HG03469 (cell line): ENCODE data around the gene SYNGR4.
"Not testable (repeated sequence)": the region's sequence is repeated elsewhere in the genome, so short reads cannot be mapped to it uniquely, and the experiment has no call there.

Source experiments
- ATAC-seq: cut with Tn5 transposase; IDR thresholded peaks from one replicate; pipeline ENCODE4 v1.9.1; 2021; ENCODE audit warnings: mild to moderate bottlenecking, moderate library complexity, moderate number of reproducible peaks; ENCODE audit not compliant: unreplicated experiment

Gene SYNGR4

GRCh38 chr19:48363810-48364597, at the start of gene SYNGR4, which contains the start of gene TMEM143:
Gene SYNGR4, plus strand, starts transcription at chr19:48364367. Its CDS starts 1,476 bp downstream, at chr19:48365843.
Gene TMEM143, minus strand, starts transcription at chr19:48363940. Its CDS starts 20 bp downstream, at chr19:48363920.
- ATAC-seq: peak; percentile 77

- ATAC-seq: no peak
Observed at GRCh38 chr19:48315712-48316111, 48.5 kb upstream of the SYNGR4 start.

GRCh38 chr19:48317708-48317960, 46.5 kb upstream of the SYNGR4 start:
- not testable (repeated sequence) for ATAC-seq

- no peak for ATAC-seq
Observed at GRCh38 chr19:48318286-48318987, 45.7 kb upstream of the SYNGR4 start.

GRCh38 chr19:48319647-48320541, 44.3 kb upstream of the SYNGR4 start:
- ATAC-seq: no peak

- no peak for ATAC-seq
Observed at GRCh38 chr19:48321372-48321621, 42.9 kb upstream of the SYNGR4 start.

- peak; percentile 60 for ATAC-seq
Observed at GRCh38 chr19:48321622-48322591, 42.3 kb upstream of the SYNGR4 start.

- ATAC-seq: no peak
Observed at GRCh38 chr19:48325265-48325910, 38.8 kb upstream of the SYNGR4 start, which contains the start of gene EMP3. Gene EMP3, plus strand, starts transcription at chr19:48325552. Its CDS starts 1,293 bp downstream, at chr19:48326845.

- no peak for ATAC-seq
Observed at GRCh38 chr19:48329167-48329891, 34.8 kb upstream of the SYNGR4 start.

GRCh38 chr19:48330012-48330681, 34.0 kb upstream of the SYNGR4 start:
- no peak for ATAC-seq

GRCh38 chr19:48332351-48332661, 31.9 kb upstream of the SYNGR4 start:
- ATAC-seq: no peak

- peak; percentile 56 for ATAC-seq
Observed at GRCh38 chr19:48332662-48333466, 31.3 kb upstream of the SYNGR4 start.

- ATAC-seq: peak; percentile 36
Observed at GRCh38 chr19:48333467-48334384, 30.4 kb upstream of the SYNGR4 start.

GRCh38 chr19:48338253-48338755, 25.9 kb upstream of the SYNGR4 start:
- ATAC-seq: no peak

GRCh38 chr19:48338802-48339503, 25.2 kb upstream of the SYNGR4 start:
- no peak for ATAC-seq

- no peak for ATAC-seq
Observed at GRCh38 chr19:48340995-48341394, 23.2 kb upstream of the SYNGR4 start.
